ENCODE results near the gene MAP2K7. TPM values are rescaled to one million over a fixed set of nuclear protein-coding genes. Genes with fewer than 3 reads are reported as not detected.

Gene MAP2K7
- total RNA-seq: 8.7 and 10.4 TPM in 2 replicates
- polyA plus RNA-seq: 7.8 and 8.5 TPM in 2 replicates
- 15.5 and 15.8 TPM in 2 replicates for polyA plus RNA-seq (2012)
- polyA minus RNA-seq (ENCODE audit: low replicate concordance): 8.6 and 19.5 TPM in 2 replicates

DNA sequence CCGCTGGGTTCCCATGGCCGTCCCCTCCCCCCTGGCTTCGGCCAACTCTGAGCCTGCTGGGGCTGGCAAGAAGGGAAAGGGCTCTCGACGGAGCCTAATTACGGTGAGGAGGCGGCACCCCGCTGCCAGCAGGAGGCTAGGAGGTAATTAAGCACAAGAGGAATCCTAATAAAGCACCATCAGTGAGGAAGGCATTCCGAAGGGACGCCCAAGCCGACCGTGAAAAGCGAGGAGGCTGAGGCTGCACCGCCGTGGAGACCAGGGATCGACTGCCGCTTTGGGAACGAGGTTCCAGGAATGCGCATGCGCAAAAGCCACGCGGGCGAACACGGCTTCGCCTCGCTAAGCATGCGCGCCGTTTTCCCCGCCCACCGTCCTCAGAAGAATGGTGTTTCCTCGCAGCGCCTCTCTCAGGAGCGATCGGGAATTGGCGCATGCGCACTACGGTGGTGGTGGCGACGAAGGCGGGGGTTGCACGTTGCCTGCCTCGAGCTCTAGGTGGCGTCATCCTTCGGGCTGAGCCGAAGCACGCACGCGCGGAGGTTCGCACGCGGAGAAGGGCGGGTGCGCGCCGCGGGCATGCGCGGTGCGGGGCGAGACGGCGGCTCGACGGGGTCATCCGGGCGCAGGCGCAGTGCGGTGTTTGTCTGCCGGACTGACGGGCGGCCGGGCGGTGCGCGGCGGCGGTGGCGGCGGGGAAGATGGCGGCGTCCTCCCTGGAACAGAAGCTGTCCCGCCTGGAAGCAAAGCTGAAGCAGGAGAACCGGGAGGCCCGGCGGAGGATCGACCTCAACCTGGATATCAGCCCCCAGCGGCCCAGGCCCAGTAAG, at the start of gene MAP2K7:
MAP2K7 (plus strand) TSS at position 634 of the 830 bp plus-strand sequence; CDS start at position 702, 68 bp downstream.
- H2AFZ ChIP-seq (ENCODE audit: low read length): peak within 1 kb of the TSS; percentile 62
- peaks cover 7% of the 10 kb centered on the region for H3K36me3 ChIP-seq (ENCODE audit: control insufficient read depth, insufficient read depth, low read length)
- no peaks in the 10 kb centered on the region for H3K9me3 ChIP-seq (ENCODE audit: control insufficient read depth, insufficient read depth, low read depth, low read length)
- peak within 1 kb of the TSS; percentile 86 for H3K27ac ChIP-seq (ENCODE audit: insufficient read depth, low read length)
- DNase-seq (ENCODE audit: low read depth in 2 of 2): peak; percentile 95 to 99
- H4K20me1 ChIP-seq (ENCODE audit: control insufficient read depth, extremely low read depth, insufficient read depth, low read length): no peaks in the 10 kb centered on the region
- peak within 1 kb of the TSS; percentile 88 for H3K9ac ChIP-seq (ENCODE audit: insufficient read depth, low read length)
- H3K27me3 ChIP-seq (ENCODE audit: control insufficient read depth, insufficient read depth, low read length): no peaks in the 10 kb centered on the region
- peaks cover 29% of the 10 kb centered on the region for H3K79me2 ChIP-seq (ENCODE audit: control insufficient read depth, insufficient read depth, low read length)
- H3K4me2 ChIP-seq (ENCODE audit: extremely low read depth, insufficient read depth, low read length): peak within 1 kb of the TSS; percentile 95
- TF ChIP-seq, protein P1, sequence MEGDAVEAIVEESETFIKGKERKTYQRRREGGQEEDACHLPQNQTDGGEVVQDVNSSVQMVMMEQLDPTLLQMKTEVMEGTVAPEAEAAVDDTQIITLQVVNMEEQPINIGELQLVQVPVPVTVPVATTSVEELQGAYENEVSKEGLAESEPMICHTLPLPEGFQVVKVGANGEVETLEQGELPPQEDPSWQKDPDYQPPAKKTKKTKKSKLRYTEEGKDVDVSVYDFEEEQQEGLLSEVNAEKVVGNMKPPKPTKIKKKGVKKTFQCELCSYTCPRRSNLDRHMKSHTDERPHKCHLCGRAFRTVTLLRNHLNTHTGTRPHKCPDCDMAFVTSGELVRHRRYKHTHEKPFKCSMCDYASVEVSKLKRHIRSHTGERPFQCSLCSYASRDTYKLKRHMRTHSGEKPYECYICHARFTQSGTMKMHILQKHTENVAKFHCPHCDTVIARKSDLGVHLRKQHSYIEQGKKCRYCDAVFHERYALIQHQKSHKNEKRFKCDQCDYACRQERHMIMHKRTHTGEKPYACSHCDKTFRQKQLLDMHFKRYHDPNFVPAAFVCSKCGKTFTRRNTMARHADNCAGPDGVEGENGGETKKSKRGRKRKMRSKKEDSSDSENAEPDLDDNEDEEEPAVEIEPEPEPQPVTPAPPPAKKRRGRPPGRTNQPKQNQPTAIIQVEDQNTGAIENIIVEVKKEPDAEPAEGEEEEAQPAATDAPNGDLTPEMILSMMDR (conservative IDR thresholded peaks at IDR 0.05 in 1 of 2, IDR thresholded peaks at IDR 0.05 in 1 of 2; ENCODE audit: low read depth in 1 of 2, low read length in 2 of 2): peak; percentile 31 to 59
- no peak for TF ChIP-seq EZH2 (IDR thresholded peaks at IDR 0.05; ENCODE audit: low read length, missing control alignments)
- peaks cover 6% of the 10 kb centered on the region for H3K4me1 ChIP-seq (ENCODE audit: control insufficient read depth, extremely low read depth, insufficient read depth, low read length)
- peak within 1 kb of the TSS; percentile 78 to 88 (median 85) for H3K4me3 ChIP-seq (replicated peaks in 1 of 4; ENCODE audit: control extremely low read depth in 1 of 4, insufficient read depth in 1 of 4, low read depth in 3 of 4, low read length in 4 of 4)

DNA sequence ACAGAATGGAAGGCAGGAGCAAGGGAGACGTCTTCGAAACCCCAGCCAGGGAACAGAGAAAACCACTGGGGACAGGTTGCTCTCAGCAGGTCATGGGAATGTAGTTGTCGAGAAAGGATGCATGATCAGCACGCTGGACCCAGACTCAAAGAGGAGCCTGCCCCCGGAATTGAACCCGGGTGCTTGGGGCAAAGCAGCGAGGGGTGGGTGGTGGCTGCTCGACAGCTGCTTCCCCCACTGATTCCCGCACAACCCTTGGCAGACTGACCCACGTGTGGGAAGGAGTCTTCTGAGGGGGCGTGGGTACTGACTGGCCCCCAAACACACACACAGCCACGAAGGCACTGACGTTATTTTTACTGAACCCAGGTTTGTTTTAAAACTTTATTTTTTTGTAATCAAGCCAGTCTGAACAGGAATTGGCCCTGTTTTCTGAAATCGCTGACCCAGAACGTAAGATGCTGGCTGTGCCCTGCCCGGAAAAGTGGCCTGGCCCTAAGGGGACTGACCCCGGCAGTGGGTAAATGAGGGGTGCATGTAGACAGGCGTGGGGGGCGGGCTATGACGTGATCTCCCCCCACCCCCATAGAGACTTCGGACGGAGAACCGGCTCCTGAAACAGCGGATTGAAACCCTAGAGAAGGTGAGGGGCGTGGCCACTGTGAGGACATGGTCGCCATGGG, 48.1 kb upstream of the MAP2K7 start:
- Histone ChIP-seq H3K79me2 (ENCODE audit: control insufficient read depth, insufficient read depth, low read length) (no peaks in the 10 kb centered on the region), H3K4me1 (ENCODE audit: control insufficient read depth, extremely low read depth, insufficient read depth, low read length) (no peaks in the 10 kb centered on the region), H3K4me3 (replicated peaks in 1 of 4; ENCODE audit: control extremely low read depth in 1 of 4, insufficient read depth in 1 of 4, low read depth in 3 of 4, low read length in 4 of 4) (no peak overlapping the region), H3K9me3 (ENCODE audit: control insufficient read depth, insufficient read depth, low read depth, low read length) (no peaks in the 10 kb centered on the region), H3K27ac (ENCODE audit: insufficient read depth, low read length) (no peak overlapping the region), H3K4me2 (ENCODE audit: extremely low read depth, insufficient read depth, low read length) (no peak overlapping the region), H3K27me3 (ENCODE audit: control insufficient read depth, insufficient read depth, low read length) (no peaks in the 10 kb centered on the region), H3K9ac (ENCODE audit: insufficient read depth, low read length) (no peak overlapping the region), H2AFZ (ENCODE audit: low read length) (no peak overlapping the region), H4K20me1 (ENCODE audit: control insufficient read depth, extremely low read depth, insufficient read depth, low read length) (no peaks in the 10 kb centered on the region), H3K36me3 (ENCODE audit: control insufficient read depth, insufficient read depth, low read length) (no peaks in the 10 kb centered on the region)
- TF ChIP-seq, protein P1 (conservative IDR thresholded peaks at IDR 0.05 in 1 of 2, IDR thresholded peaks at IDR 0.05 in 1 of 2; ENCODE audit: low read depth in 1 of 2, low read length in 2 of 2): no peak
- no peak for TF ChIP-seq EZH2 (IDR thresholded peaks at IDR 0.05; ENCODE audit: low read length, missing control alignments)
- DNase-seq (ENCODE audit: low read depth in 2 of 2): no peak

DNA sequence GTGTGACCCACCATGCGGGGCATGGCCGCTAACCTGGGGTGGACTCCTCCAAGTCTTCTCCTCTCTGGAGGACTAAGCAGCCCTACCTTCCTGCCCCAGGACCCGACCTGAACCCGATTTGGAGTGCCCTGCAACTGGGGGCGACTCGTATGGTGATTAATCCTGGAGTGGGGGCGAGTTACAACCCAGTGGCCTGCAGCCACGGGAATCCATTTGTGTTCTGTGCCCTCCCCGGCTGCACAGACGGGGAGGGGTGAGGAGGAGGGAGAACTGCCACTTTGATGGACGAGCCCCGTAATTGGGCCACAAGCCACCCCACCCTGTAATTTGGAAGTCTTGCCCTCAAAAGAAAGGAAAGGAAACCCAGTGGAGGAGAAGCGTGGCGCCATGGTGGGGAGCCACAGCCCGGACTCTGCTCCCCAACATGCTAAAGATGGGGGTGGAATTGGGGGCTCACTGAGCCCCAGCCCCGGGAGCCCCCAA, 47.5 kb upstream of the MAP2K7 start:
- H3K4me1 ChIP-seq (ENCODE audit: control insufficient read depth, extremely low read depth, insufficient read depth, low read length): no peaks in the 10 kb centered on the region
- no peak overlapping the region for H3K9ac ChIP-seq (ENCODE audit: insufficient read depth, low read length)
- DNase-seq (ENCODE audit: low read depth in 2 of 2): no peak
- no peaks in the 10 kb centered on the region for H3K27me3 ChIP-seq (ENCODE audit: control insufficient read depth, insufficient read depth, low read length)
- H3K79me2 ChIP-seq (ENCODE audit: control insufficient read depth, insufficient read depth, low read length): no peaks in the 10 kb centered on the region
- no peaks in the 10 kb centered on the region for H3K9me3 ChIP-seq (ENCODE audit: control insufficient read depth, insufficient read depth, low read depth, low read length)
- H2AFZ ChIP-seq (ENCODE audit: low read length): no peak overlapping the region
- H3K27ac ChIP-seq (ENCODE audit: insufficient read depth, low read length): no peak overlapping the region
- TF ChIP-seq EZH2 (IDR thresholded peaks at IDR 0.05; ENCODE audit: low read length, missing control alignments): no peak
- TF ChIP-seq, protein P1 (conservative IDR thresholded peaks at IDR 0.05 in 1 of 2, IDR thresholded peaks at IDR 0.05 in 1 of 2; ENCODE audit: low read depth in 1 of 2, low read length in 2 of 2): no peak
- no peaks in the 10 kb centered on the region for H3K36me3 ChIP-seq (ENCODE audit: control insufficient read depth, insufficient read depth, low read length)
- no peak overlapping the region for H3K4me3 ChIP-seq (replicated peaks in 1 of 4; ENCODE audit: control extremely low read depth in 1 of 4, insufficient read depth in 1 of 4, low read depth in 3 of 4, low read length in 4 of 4)
- H4K20me1 ChIP-seq (ENCODE audit: control insufficient read depth, extremely low read depth, insufficient read depth, low read length): no peaks in the 10 kb centered on the region
- H3K4me2 ChIP-seq (ENCODE audit: extremely low read depth, insufficient read depth, low read length): no peak overlapping the region

All from fibroblast of lung (primary cell).